SK-N-SH treated with all-trans-retinoic acid at 6 μM for 48 hours (cell line): ENCODE results near the gene CNTNAP2.

Experiments used
- ARNTL ChIP-seq: fragments of 450-650 bp; formaldehyde crosslinking; IDR thresholded peaks from 2 replicates; pipeline ENCODE4 v1.5.0; 2020; ENCODE audit warnings: low read depth, mild to moderate bottlenecking, moderate library complexity, borderline replicate concordance
- BACH2 ChIP-seq: fragments of 250-450 bp; sonication (Bioruptor Pico); IDR thresholded peaks from 2 replicates; pipeline ENCODE4 v1.9.0; 2021; ENCODE audit warnings: mild to moderate bottlenecking, borderline replicate concordance
- GLIS3 ChIP-seq: fragments of 250-450 bp; sonication (Bioruptor Pico); IDR thresholded peaks from 2 replicates; pipeline ENCODE4 v1.5.0; 2020; ENCODE audit warnings: mild to moderate bottlenecking, moderate library complexity

DNA sequence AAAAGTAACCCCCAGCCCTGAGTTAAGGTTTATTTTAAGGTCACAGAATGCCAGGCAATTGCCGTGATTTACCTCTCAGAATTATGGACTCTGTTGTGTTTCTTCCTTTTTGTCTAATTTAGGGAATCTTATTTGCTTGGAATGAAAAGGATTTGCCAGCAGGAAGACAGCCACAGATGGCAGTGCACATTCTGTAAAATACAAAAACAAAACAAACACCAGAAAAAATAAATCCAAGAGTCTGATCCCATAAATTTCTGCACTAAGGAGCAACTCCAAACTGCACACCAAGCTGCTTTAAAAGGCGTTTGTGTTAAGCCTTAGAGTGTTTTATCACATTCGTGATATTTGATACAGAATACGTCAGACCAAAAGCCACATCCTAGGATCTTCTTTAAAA lies 2275.0 kb downstream of the CNTNAP2 start:
- TF ChIP-seq ARNTL (CRISPR knock-in tag) (no peak), BACH2 (no peak), GLIS3 (CRISPR knock-in tag) (no peak)
